Transverse colon (tissue), 4 donors: ENCODE measurements around the gene HELZ. TPM values are rescaled to one million over a fixed set of nuclear protein-coding genes. Genes with fewer than 3 reads are reported as not detected.
"Not testable (repeated sequence)": the region's sequence is repeated elsewhere in the genome, so short reads cannot be mapped to it uniquely, and the experiment has no call there.

Source experiments
- DNase-seq: peaks from one replicate; pipeline ENCODE4 v3.0.0-alpha.2; 2019
- H3K27ac ChIP-seq, 4 donors: fragments of 200-600 bp; sonication (generic); 2 replicates each; pipeline ENCODE4 v1.5.1; 2016 to 2018; ENCODE audit warnings: inconsistent platforms in 4 of 4
- H3K27me3 ChIP-seq: fragments of 200-600 bp; sonication (generic); 2 replicates; pipeline ENCODE4 v1.5.1; 2017; ENCODE audit warnings: inconsistent platforms
- H3K36me3 ChIP-seq, 4 donors: fragments of 200-600 bp; sonication (generic); 2 replicates each; pipeline ENCODE4 v1.5.1; 2017 to 2019; ENCODE audit warnings: inconsistent platforms in 4 of 4
- H3K4me1 ChIP-seq, 4 donors: fragments of 200-600 bp; sonication (generic); 2 replicates each; pipeline ENCODE4 v1.5.1; 2017 to 2020; ENCODE audit warnings: inconsistent platforms in 4 of 4
- H3K4me3 ChIP-seq, 4 donors: fragments of 200-600 bp; sonication (generic); 1 replicate in 1 of 4; 2 replicates in 3 of 4; pipeline versions ENCODE4 v1.5.1 to v1.6.1; 2017 to 2019; ENCODE audit warnings: inconsistent platforms in 4 of 4
- H3K9me3 ChIP-seq, 2 donors: fragments of 200-600 bp; sonication (generic); 2 replicates each; pipeline ENCODE4 v1.5.1; 2017 to 2019; ENCODE audit warnings: inconsistent platforms in 2 of 2
- CTCF ChIP-seq, 5 experiments: fragments of 200-600 bp in 3 of 5; fragments of 450-650 bp in 2 of 5; sonication (generic) in 3 of 5; IDR thresholded peaks; 1 replicate in 2 of 5; 2 replicates in 3 of 5; pipeline ENCODE4 v1.5.1; 2016 to 2017; ENCODE audit warnings: antibody characterized with exemption in 5 of 5, inconsistent platforms in 3 of 5, mild to moderate bottlenecking in 2 of 5, moderate library complexity in 1 of 5
- EP300 ChIP-seq: sonication (generic); formaldehyde crosslinking; IDR thresholded peaks from one replicate; pipeline ENCODE4 v1.6.1; 2017; ENCODE audit warnings: antibody characterized with exemption, low read depth
- POLR2A ChIP-seq: fragments of 450-650 bp; IDR thresholded peaks from one replicate; pipeline ENCODE4 v1.6.1; 2016; ENCODE audit warnings: antibody characterized with exemption, mild to moderate bottlenecking, moderate library complexity
- POLR2AphosphoS5 ChIP-seq, 3 donors: sonication (generic); formaldehyde crosslinking; IDR thresholded peaks; one replicate each; pipeline ENCODE4 v1.6.1; 2016; ENCODE audit warnings: antibody characterized with exemption in 3 of 3
- WGBS, 2 donors: methylation state at CpG; one replicate each; pipeline ENCODE4 v1.1.5; 2018; ENCODE audit warnings: low coverage in 1 of 2; 5-methylcytosine and 5-hydroxymethylcytosine counted together
- in situ Hi-C, 4 donors: fragments of 200-750 bp; cut with MboI; loops; one replicate each; pipeline versions ENCODE4 v1.15.0 to v1.15.1; 2017; ENCODE audit warnings: low sequenced_read_pairs in 3 of 4, low pct_ligation_motif_present in 1 of 4, low pct_unique_long_range_greater_than_20kb in 1 of 4
- intact Hi-C: fragments of 100-400 bp; cut with DNase I; formaldehyde crosslinking; loops from one replicate; pipeline ENCODE4 v1.15.1; 2023; ENCODE audit warnings: low total_unique reads
- total RNA-seq, 4 donors: library from RNA; depleted of rRNA; stranded (reverse); fragments of >200 nt; gene quantifications; one replicate each; pipeline ENCODE4 v1.1.0, GENCODE V29; 2016

Gene HELZ
- total RNA-seq, 4 donors from 2014 or later, result 31.8 to 126 (median 56.0) TPM

GRCh38 chr17:67290244-67290643, 45.2 kb upstream of the HELZ start:
- Histone ChIP-seq H3K27ac (no peak overlapping the region), H3K9me3 (no peaks in the 10 kb centered on the region), H3K36me3 (no peaks in the 10 kb centered on the region), H3K4me3 (no peak overlapping the region), H3K27me3 (no peaks in the 10 kb centered on the region), H3K4me1 (peaks cover 0 to 14% (median 0%) of the 10 kb centered on the region in 4 donors)
- in situ Hi-C loops, result no loop called here
- WGBS, 2 donors, result 61 to 94% methylated on average over 3 of the region's 3 CpGs
- intact Hi-C loops, result no loop called here
- DNase-seq, result no peak
- TF ChIP-seq POLR2A, result no peak
- no peak for TF ChIP-seq EP300
- TF ChIP-seq POLR2AphosphoS5 (IDR thresholded peaks at IDR 0.05), result no peak
- TF ChIP-seq CTCF (IDR thresholded peaks at IDR 0.05), result no peak

- DNase-seq, result peak; percentile 30
- Histone ChIP-seq H3K4me1 (peaks cover 0 to 14% (median 0%) of the 10 kb centered on the region in 4 donors), H3K4me3 (no peak overlapping the region), H3K27me3 (no peaks in the 10 kb centered on the region), H3K9me3 (no peaks in the 10 kb centered on the region), H3K27ac (no peak overlapping the region), H3K36me3 (no peaks in the 10 kb centered on the region)
- intact Hi-C loops (no loop called here), in situ Hi-C loops (no loop called here)
- TF ChIP-seq POLR2AphosphoS5 (IDR thresholded peaks at IDR 0.05), result no peak
- 30 to 33% methylated on average over 1 to 14 of the region's 14 CpGs for WGBS, 2 donors
These were observed 44.3 kb upstream of the HELZ start for GRCh38 chr17:67289181-67289876.

GRCh38 chr17:67286826-67287225, 41.8 kb upstream of the HELZ start:
- H3K9me3 ChIP-seq, DNase-seq, intact Hi-C loops, H3K4me3 ChIP-seq, H3K27ac ChIP-seq, in situ Hi-C loops, H3K27me3 ChIP-seq, H3K36me3 ChIP-seq: not testable (repeated sequence)
- WGBS, 2 donors, result 95 to 100% methylated on average over 1 to 3 of the region's 3 CpGs
- H3K4me1 ChIP-seq, result peaks cover 0 to 10% (median 0%) of the 10 kb centered on the region in 4 donors

- TF ChIP-seq POLR2AphosphoS5 (IDR thresholded peaks at IDR 0.05) (no peak), CTCF (IDR thresholded peaks at IDR 0.05) (no peak), EP300 (no peak), POLR2A (no peak)
- H3K36me3 ChIP-seq, result no peaks in the 10 kb centered on the region
- WGBS, 2 donors, result 52 to 90% methylated on average over 1 of the region's 1 CpG
- no peaks in the 10 kb centered on the region for H3K9me3 ChIP-seq
- H3K27ac ChIP-seq, result no peak overlapping the region
- H3K4me3 ChIP-seq, result no peak overlapping the region
- intact Hi-C loops, result no loop called here
- no peaks in the 10 kb centered on the region for H3K27me3 ChIP-seq
- in situ Hi-C loops, result no loop called here
- no peak for DNase-seq
- peaks cover 0 to 10% (median 0%) of the 10 kb centered on the region in 4 donors for H3K4me1 ChIP-seq
These were observed 40.4 kb upstream of the HELZ start for GRCh38 chr17:67285360-67285759.

GRCh38 chr17:67283731-67284516, 38.9 kb upstream of the HELZ start:
- WGBS, 2 donors, result 79 to 88% methylated on average over 5 of the region's 5 CpGs
- Histone ChIP-seq H3K4me1 (no peaks in the 10 kb centered on the region), H3K36me3 (no peaks in the 10 kb centered on the region), H3K4me3 (no peak overlapping the region), H3K27me3 (no peaks in the 10 kb centered on the region), H3K9me3 (no peaks in the 10 kb centered on the region), H3K27ac (no peak overlapping the region)
- in situ Hi-C loops, result no loop called here
- no peak for DNase-seq
- intact Hi-C loops, result no loop called here
- no peak for TF ChIP-seq CTCF (IDR thresholded peaks at IDR 0.05)
- no peak for TF ChIP-seq POLR2A
- no peak for TF ChIP-seq EP300
- no peak for TF ChIP-seq POLR2AphosphoS5 (IDR thresholded peaks at IDR 0.05)
